ENCODE results near the gene GADD45A.

- TF ChIP-seq POLR2A (IDR thresholded peaks at IDR 0.05) (no peak), CTCF (IDR thresholded peaks at IDR 0.05) (no peak)
These were observed 52.9 kb downstream of the GADD45A start for GRCh38 chr1:67737875-67738274.

Measured in testis (tissue), 2 donors.